ENCODE measurements around the gene ETS2.

Gene ETS2

GRCh38 chr21:38805328-38806152 is at the start of gene ETS2:
TSS of gene ETS2 (plus strand) at chr21:38805929. CDS start at chr21:38810035, 4,106 bp downstream.
- TF ChIP-seq EZH2phosphoT487 (conservative IDR thresholded peaks at IDR 0.05; ENCODE audit: low read length), result no peak
- TF ChIP-seq, protein P1, sequence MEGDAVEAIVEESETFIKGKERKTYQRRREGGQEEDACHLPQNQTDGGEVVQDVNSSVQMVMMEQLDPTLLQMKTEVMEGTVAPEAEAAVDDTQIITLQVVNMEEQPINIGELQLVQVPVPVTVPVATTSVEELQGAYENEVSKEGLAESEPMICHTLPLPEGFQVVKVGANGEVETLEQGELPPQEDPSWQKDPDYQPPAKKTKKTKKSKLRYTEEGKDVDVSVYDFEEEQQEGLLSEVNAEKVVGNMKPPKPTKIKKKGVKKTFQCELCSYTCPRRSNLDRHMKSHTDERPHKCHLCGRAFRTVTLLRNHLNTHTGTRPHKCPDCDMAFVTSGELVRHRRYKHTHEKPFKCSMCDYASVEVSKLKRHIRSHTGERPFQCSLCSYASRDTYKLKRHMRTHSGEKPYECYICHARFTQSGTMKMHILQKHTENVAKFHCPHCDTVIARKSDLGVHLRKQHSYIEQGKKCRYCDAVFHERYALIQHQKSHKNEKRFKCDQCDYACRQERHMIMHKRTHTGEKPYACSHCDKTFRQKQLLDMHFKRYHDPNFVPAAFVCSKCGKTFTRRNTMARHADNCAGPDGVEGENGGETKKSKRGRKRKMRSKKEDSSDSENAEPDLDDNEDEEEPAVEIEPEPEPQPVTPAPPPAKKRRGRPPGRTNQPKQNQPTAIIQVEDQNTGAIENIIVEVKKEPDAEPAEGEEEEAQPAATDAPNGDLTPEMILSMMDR (IDR thresholded peaks at IDR 0.05; ENCODE audit: insufficient read depth, low read length, poor library complexity, severe bottlenecking), result no peak
- H4K20me1 ChIP-seq (ENCODE audit: low read depth, low read length), result peaks cover 3% of the 10 kb centered on the region; the same call in 1 of the 2 replicates
- H3K4me3 ChIP-seq (ENCODE audit: insufficient read depth, low read length, poor library complexity, severe bottlenecking), result peak within 1 kb of the TSS; percentile 72
- no peaks in the 10 kb centered on the region for H3K9me3 ChIP-seq (ENCODE audit: insufficient read depth, low read length)
- H3K27ac ChIP-seq (ENCODE audit: low read depth, low read length), result peak within 1 kb of the TSS; percentile 54
- peak within 1 kb of the TSS; percentile 76 for H2AFZ ChIP-seq (ENCODE audit: low read depth, low read length, severe bottlenecking)
- no peaks in the 10 kb centered on the region for H3K27me3 ChIP-seq (ENCODE audit: low read length)
- H3K9me2 ChIP-seq (replicated peaks; ENCODE audit: insufficient read depth, low read length), result no peaks in the 10 kb centered on the region
- peaks cover 33% of the 10 kb centered on the region for H3K79me2 ChIP-seq (ENCODE audit: insufficient read depth, low read length)
- H3K36me3 ChIP-seq (ENCODE audit: low read length), result no peaks in the 10 kb centered on the region
- H3K9ac ChIP-seq (ENCODE audit: low read length), result peak within 1 kb of the TSS; percentile 85
- H3K4me2 ChIP-seq (ENCODE audit: low read depth, low read length, poor library complexity, severe bottlenecking), result peak within 1 kb of the TSS; percentile 70
- peaks cover 9% of the 10 kb centered on the region; the same call in 1 of the 2 replicates for H3F3A ChIP-seq (ENCODE audit: insufficient read depth)

DNA sequence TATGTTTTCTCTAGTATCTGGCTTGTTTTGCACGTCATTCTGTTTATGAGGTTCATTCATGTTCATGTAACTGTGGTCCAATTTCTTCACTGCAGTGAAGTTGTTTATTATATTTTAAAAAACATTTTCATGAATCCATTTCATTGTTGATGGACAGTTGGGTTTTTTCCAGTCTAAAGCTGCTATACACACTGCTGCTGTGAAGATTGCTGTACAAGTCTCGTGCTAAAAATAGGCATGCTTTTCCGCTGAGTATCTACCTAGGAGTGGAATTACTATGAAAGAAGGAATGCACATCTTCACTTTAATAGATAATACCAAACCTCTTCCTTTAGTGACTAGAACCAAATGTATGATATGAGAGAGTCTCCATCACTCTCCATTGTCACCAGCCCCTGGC is 49.0 kb upstream of the ETS2 start:
- TF ChIP-seq, protein P1 (IDR thresholded peaks at IDR 0.05; ENCODE audit: insufficient read depth, low read length, poor library complexity, severe bottlenecking), result no peak
- TF ChIP-seq EZH2phosphoT487 (conservative IDR thresholded peaks at IDR 0.05; ENCODE audit: low read length), result no peak
- no peaks in the 10 kb centered on the region for H3K79me2 ChIP-seq (ENCODE audit: insufficient read depth, low read length)
- no peak overlapping the region for H3K4me2 ChIP-seq (ENCODE audit: low read depth, low read length, poor library complexity, severe bottlenecking)
- H3K36me3 ChIP-seq (ENCODE audit: low read length), result no peaks in the 10 kb centered on the region
- H3K9me2 ChIP-seq (replicated peaks; ENCODE audit: insufficient read depth, low read length), result no peaks in the 10 kb centered on the region
- H4K20me1 ChIP-seq (ENCODE audit: low read depth, low read length), result no peaks in the 10 kb centered on the region
- no peaks in the 10 kb centered on the region for H3K9me3 ChIP-seq (ENCODE audit: insufficient read depth, low read length)
- H3K9ac ChIP-seq (ENCODE audit: low read length), result no peak overlapping the region
- no peak overlapping the region for H2AFZ ChIP-seq (ENCODE audit: low read depth, low read length, severe bottlenecking)
- H3K27me3 ChIP-seq (ENCODE audit: low read length), result no peaks in the 10 kb centered on the region
- H3K4me3 ChIP-seq (ENCODE audit: insufficient read depth, low read length, poor library complexity, severe bottlenecking), result no peak overlapping the region
- no peak overlapping the region for H3K27ac ChIP-seq (ENCODE audit: low read depth, low read length)
- H3F3A ChIP-seq (ENCODE audit: insufficient read depth), result no peaks in the 10 kb centered on the region

DNA sequence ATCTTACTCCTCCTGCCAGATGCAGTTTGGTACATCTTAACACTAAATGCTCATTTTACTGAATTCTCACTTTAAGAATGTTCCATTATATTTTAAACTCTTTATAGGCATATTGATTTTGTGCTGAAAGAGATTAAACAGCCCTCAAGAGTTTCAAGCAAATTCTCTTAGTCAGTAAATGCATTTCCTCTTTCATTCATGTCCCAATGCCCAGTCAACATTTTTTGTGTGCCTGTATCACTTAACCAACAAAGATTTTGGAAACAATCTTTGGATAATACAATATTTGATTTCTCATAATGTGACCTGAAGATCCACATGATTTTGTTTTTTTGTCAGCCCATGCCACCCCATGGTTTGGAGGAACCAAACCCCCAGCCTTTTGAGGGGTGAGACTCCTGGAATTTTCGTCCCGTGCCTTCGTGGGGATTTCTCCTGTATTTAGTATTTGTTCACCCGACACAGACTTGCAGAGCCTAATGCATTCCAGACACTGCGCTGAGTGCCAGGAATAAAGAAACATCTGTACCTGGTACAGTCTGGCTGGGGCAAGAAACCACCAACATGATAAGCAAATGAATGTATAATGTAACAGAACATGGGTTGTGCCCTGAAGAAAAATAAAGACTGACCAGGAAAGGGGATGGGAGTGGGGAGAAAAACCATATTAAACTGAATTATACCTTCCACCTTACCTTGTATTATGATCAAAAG is 47.1 kb upstream of the ETS2 start:
- no peaks in the 10 kb centered on the region for H3K36me3 ChIP-seq (ENCODE audit: low read length)
- no peak for TF ChIP-seq EZH2phosphoT487 (conservative IDR thresholded peaks at IDR 0.05; ENCODE audit: low read length)
- TF ChIP-seq, protein P1 (IDR thresholded peaks at IDR 0.05; ENCODE audit: insufficient read depth, low read length, poor library complexity, severe bottlenecking), result no peak
- H3K4me3 ChIP-seq (ENCODE audit: insufficient read depth, low read length, poor library complexity, severe bottlenecking), result no peak overlapping the region
- H2AFZ ChIP-seq (ENCODE audit: low read depth, low read length, severe bottlenecking), result no peak overlapping the region
- H3K27ac ChIP-seq (ENCODE audit: low read depth, low read length), result no peak overlapping the region
- H3K79me2 ChIP-seq (ENCODE audit: insufficient read depth, low read length), result no peaks in the 10 kb centered on the region
- H3K4me2 ChIP-seq (ENCODE audit: low read depth, low read length, poor library complexity, severe bottlenecking), result no peak overlapping the region
- H4K20me1 ChIP-seq (ENCODE audit: low read depth, low read length), result no peaks in the 10 kb centered on the region
- no peaks in the 10 kb centered on the region for H3K9me3 ChIP-seq (ENCODE audit: insufficient read depth, low read length)
- H3K9me2 ChIP-seq (replicated peaks; ENCODE audit: insufficient read depth, low read length), result no peaks in the 10 kb centered on the region
- H3K27me3 ChIP-seq (ENCODE audit: low read length), result no peaks in the 10 kb centered on the region
- no peak overlapping the region for H3K9ac ChIP-seq (ENCODE audit: low read length)
- H3F3A ChIP-seq (ENCODE audit: insufficient read depth), result no peaks in the 10 kb centered on the region
